Measurements from ENCODE around the gene TMEM218.

Gene TMEM218

DNA sequence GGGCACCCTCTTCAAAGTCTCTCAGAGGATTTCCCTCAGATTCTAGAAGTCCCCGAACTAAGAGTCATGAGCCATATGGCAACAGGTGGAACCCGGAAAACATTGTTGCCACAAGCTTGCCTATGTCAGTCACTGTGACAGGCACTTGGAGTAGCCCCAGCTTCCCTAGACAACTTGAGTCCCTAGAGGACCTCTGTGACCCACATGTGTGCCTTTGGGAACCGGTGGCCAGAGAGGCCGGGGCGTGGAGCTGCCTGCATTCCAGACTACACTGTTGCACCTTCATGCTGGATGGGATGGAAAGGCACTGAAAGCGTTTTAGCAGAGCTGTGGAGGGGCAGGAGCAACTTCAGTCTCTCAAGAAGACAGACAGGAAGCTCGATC, 36.2 kb downstream of the TMEM218 start:
- in situ Hi-C loops (cut with HindIII; ENCODE audit: low pct_unique_long_range_greater_than_20kb, low sequenced_read_pairs), result no loop called here
- no peak for DNase-seq (ENCODE audit: low read depth in 1 of 2, low spot score in 1 of 2)

DNA sequence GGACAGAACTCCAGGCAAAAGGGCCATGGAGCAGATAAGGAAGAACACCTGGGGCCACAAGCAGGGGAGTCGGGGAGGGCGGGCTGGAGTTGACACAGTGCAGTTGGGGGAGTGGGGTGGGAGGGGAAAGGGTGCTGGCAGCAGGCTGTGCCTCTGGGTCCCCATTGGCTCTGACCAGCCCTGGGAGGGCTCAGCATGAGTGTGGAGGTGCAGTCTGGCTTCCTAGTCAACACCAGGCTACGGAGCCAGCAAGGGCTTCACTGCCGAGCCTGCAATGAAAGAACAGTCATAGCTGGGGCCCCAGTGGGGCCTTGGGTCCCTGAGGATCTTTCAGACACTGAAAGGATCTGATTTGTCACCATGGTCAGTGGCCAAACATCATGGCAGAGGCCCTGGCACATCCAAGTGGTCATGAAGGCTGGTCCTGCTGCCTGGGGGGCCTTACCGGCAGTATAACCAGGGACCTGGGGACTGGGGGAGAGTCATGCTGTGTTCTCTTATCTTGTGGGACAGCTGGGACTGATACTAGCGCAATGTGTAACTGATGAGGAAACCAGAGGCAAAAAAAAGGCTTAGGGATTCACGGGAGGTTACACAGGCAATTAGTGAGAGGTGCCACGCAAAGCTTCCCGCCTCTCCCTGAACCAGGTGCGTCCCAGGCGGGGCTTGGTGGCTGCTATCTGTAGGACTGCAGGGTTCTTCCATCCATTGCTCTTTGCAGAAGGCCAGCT, 36.8 kb downstream of the TMEM218 start:
- no peak for TF ChIP-seq JUND (IDR thresholded peaks at IDR 0.05; ENCODE audit: low read depth)
- no peak for DNase-seq (ENCODE audit: low read depth in 1 of 2, low spot score in 1 of 2)
- in situ Hi-C loops (cut with HindIII; ENCODE audit: low pct_unique_long_range_greater_than_20kb, low sequenced_read_pairs), result no loop called here

More for the DNA sequence above, 36.2 kb downstream of the TMEM218 start:
- no peak for TF ChIP-seq JUND (IDR thresholded peaks at IDR 0.05; ENCODE audit: low read depth)

GRCh38 chr11:125073616-125074483, 37.6 kb downstream of the TMEM218 start:
- no peak for DNase-seq (ENCODE audit: low read depth in 1 of 2, low spot score in 1 of 2)
- TF ChIP-seq JUND (IDR thresholded peaks at IDR 0.05; ENCODE audit: low read depth), result no peak

GRCh38 chr11:125072961-125073590, 38.4 kb downstream of the TMEM218 start:
- DNase-seq (ENCODE audit: low read depth in 1 of 2, low spot score in 1 of 2), result no peak
- no peak for TF ChIP-seq JUND (IDR thresholded peaks at IDR 0.05; ENCODE audit: low read depth)
- in situ Hi-C loops (cut with HindIII; ENCODE audit: low pct_unique_long_range_greater_than_20kb, low sequenced_read_pairs), result no loop called here

More at GRCh38 chr11:125073616-125074483, 37.6 kb downstream of the TMEM218 start:
- in situ Hi-C loops (cut with HindIII; ENCODE audit: low pct_unique_long_range_greater_than_20kb, low sequenced_read_pairs), result no loop called here

DNA sequence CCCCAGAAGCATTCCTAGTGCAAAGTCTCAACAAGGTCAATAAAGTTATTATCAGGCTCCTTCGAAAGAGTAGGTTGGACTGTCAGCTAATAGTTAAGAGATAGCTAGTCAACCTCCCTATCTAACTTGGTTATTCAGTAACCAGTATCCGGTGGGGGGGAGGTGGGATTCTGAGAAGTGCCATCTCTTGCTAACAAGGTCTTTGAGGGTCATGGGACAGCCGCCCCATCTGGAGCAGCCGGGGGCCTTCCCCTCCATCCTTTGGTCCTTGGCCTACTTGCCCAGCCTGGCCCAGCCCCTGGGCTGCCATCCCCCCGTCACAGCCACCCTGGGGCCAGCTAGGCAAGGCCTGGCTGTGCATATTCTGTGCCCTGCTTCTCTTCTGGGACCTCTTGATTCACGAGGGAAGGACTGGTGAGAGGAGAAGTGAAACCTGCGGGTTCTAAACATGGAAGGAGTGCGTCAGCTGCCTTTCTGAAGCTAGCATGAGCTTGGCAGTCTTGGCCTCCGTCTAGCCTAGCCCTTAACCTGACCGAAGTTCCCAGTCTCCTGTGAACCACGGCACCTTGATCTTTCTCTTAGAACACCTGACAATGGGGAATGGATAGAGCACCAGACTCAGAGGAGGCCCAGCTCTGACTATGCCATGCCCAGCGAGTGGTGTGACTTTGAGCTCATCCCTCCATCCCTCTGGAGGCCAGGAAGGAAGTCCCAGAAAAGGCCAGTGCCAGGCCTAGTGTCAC, 39.0 kb downstream of the TMEM218 start:
- DNase-seq (ENCODE audit: low read depth in 1 of 2, low spot score in 1 of 2), result no peak
- in situ Hi-C loops (cut with HindIII; ENCODE audit: low pct_unique_long_range_greater_than_20kb, low sequenced_read_pairs), result no loop called here
- TF ChIP-seq JUND (IDR thresholded peaks at IDR 0.05; ENCODE audit: low read depth), result no peak

DNA sequence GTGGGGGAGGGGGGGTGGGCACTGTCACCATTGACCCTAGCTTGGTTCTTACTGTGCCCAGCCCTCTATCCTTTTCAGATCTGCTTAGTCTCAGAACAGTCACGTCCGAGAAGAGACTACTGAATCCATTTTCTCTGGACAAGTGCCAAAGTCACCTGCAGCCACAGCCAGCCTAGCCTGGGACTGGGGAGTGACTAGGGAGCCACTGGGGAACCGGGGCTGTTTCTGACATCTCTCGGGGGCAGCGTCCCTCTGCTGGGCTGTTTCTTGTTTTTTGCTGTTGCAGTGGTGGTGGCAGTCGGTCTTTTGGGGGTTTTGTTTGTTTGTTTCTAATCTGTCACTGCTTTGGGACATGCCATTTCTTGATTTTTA, 39.6 kb downstream of the TMEM218 start:
- no peak for TF ChIP-seq JUND (IDR thresholded peaks at IDR 0.05; ENCODE audit: low read depth)
- DNase-seq (ENCODE audit: low read depth in 1 of 2, low spot score in 1 of 2), result no peak
- in situ Hi-C loops (cut with HindIII; ENCODE audit: low pct_unique_long_range_greater_than_20kb, low sequenced_read_pairs), result no loop called here

DNA sequence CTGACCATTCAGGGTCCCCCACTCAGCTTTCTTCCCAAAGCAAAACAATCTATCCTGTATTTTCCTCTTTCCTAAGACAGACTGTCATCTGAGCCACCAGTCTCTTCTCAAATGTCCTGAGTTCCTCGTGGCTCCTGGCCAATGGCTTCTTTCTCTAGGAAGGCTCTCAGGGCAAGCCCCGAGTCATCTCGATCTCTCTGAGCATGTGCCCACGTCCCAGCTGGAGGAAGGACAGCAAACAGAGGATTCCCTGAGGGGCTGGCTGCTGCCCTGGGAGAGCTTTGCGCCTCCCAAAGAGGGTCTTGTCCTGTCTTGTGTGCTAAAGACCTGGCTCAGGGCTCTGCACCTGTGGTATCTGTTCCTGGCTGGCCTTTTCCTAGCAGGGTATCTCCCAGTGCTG, 40.0 kb downstream of the TMEM218 start:
- TF ChIP-seq JUND (IDR thresholded peaks at IDR 0.05; ENCODE audit: low read depth), result no peak
- DNase-seq (ENCODE audit: low read depth in 1 of 2, low spot score in 1 of 2), result peak in 1 of 2 experiments; percentile 36
- in situ Hi-C loops (cut with HindIII; ENCODE audit: low pct_unique_long_range_greater_than_20kb, low sequenced_read_pairs), result no loop called here

DNA sequence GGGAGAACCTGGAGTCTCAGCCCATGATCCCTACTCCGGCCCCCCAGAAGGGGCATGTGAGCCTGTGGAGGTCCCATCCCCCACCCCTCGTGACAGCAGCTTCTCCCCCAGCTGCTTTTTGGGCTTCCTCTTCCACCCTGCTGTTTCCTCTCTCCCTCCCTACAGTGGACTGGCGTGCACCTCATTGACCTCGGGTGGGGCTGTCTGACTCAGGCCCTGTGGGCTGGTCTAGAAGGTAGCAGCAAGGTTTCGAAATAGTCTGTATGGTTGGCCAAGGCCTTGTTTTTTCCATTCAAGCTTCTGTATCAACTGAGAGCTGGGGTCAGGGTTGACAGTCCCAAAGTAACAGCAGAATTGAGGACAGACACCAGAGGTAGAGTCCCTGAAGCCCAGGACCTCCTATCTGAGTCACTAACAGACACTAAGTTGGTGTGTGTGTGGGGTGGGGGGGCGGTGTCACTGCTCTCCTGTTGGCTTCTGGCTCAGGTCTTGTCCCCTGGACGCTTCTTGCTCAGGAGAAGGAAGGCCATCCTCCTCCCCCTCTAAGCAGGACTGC, 40.6 kb downstream of the TMEM218 start:
- no peak for TF ChIP-seq JUND (IDR thresholded peaks at IDR 0.05; ENCODE audit: low read depth)
- in situ Hi-C loops (cut with HindIII; ENCODE audit: low pct_unique_long_range_greater_than_20kb, low sequenced_read_pairs), result no loop called here
- DNase-seq (ENCODE audit: low read depth in 1 of 2, low spot score in 1 of 2), result no peak

- no peak for TF ChIP-seq JUND (IDR thresholded peaks at IDR 0.05; ENCODE audit: low read depth)
- in situ Hi-C loops (cut with HindIII; ENCODE audit: low pct_unique_long_range_greater_than_20kb, low sequenced_read_pairs), result no loop called here
- DNase-seq (ENCODE audit: low read depth in 1 of 2, low spot score in 1 of 2), result no peak
Measured at GRCh38 chr11:125069796-125070195, 41.6 kb downstream of the TMEM218 start.

DNA sequence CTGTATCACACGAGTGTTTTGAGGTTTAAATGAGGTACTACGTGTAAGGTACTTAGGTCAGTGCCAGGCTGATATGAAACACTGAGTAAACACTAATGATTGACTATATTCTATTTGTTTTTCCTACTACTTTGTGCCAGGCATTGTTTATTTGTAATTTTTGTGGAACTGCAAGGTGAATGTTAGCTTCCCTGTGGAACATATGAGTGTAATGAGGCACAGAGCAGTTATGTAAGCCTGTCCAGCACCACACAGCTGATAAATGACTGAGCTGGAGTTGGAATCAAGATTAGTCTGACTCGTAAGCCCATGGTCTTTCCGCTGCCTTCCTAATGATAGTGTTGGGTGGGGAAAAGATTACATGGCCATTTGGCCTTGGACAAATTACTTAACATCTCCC, 42.4 kb downstream of the TMEM218 start:
- in situ Hi-C loops (cut with HindIII; ENCODE audit: low pct_unique_long_range_greater_than_20kb, low sequenced_read_pairs), result no loop called here
- DNase-seq (ENCODE audit: low read depth in 1 of 2, low spot score in 1 of 2), result no peak
- no peak for TF ChIP-seq JUND (IDR thresholded peaks at IDR 0.05; ENCODE audit: low read depth)

DNA sequence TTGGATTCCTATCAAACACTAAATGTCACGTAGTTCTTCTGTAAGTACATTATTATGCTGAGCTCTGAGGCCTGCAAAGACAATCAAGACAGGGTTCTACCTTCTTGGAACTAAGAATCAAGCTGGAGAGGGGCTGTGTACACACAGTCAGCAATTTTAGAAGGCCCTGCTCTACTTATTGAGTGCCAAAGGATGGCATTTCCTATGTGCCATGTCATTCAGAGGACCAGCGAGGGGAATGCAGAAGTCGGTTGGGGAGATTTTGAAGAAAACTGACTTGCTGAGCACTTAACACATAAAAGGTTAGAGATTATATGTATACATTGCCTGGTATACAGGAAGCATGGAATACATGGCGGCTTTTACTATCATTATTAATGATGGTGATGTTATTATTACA, 43.1 kb downstream of the TMEM218 start:
- no peak for DNase-seq (ENCODE audit: low read depth in 1 of 2, low spot score in 1 of 2)
- in situ Hi-C loops (cut with HindIII; ENCODE audit: low pct_unique_long_range_greater_than_20kb, low sequenced_read_pairs), result no loop called here
- TF ChIP-seq JUND (IDR thresholded peaks at IDR 0.05; ENCODE audit: low read depth), result no peak

DNA sequence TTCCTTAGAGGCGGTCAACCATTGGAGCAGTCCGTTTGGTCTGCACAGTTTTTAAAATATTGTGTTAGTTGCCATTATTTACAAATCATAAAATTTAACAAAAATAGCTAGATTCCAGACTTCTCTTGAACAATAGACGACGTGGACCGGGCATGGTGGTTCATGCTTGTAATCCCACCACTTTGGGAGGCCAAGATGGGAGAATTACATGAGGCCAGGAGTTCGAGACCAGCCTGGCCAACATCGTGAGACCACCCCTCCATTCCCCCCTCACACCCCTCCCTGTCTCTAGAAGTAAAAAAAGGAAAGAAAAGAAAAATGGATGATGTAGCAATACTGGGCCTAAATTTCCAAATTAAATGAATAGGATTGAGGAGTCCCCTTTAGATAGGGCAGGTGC, 47.4 kb downstream of the TMEM218 start:
- no peak for TF ChIP-seq JUND (IDR thresholded peaks at IDR 0.05; ENCODE audit: low read depth)
- in situ Hi-C loops (cut with HindIII; ENCODE audit: low pct_unique_long_range_greater_than_20kb, low sequenced_read_pairs), result no loop called here
- DNase-seq (ENCODE audit: low read depth in 1 of 2, low spot score in 1 of 2), result no peak
